NCI-H128 (cell line): ENCODE results near the gene HPDL.
A peak's percentile ranks its signal among the peaks of the same experiment; 100 is the strongest.

Experiments
- DNase-seq: peaks from one replicate; lab custom pipeline; 2025; ENCODE audit not compliant: unreplicated experiment; lab: John Stamatoyannopoulos, UW

The HPDL gene

DNA sequence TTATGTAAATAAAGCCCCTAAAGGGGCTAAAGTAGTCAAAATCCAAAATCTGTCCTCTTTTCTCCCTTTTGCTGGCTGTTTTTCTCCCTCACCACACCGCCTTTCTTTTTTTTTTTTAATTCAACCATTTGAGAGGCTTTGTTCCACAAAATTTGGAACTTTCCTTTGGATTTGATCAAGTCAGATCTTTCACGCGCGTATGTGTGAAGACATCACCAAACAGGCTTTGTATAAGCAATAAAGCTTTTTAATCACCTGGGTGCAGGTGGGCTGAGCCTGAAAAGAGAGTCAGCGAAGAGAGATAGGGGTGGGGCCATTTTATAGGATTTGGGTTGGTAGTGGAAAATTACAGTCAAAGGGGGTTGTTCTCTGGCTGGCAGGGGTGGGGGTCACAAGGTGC lies 5.3 kb upstream of the HPDL start:
- no peak for DNase-seq

DNA sequence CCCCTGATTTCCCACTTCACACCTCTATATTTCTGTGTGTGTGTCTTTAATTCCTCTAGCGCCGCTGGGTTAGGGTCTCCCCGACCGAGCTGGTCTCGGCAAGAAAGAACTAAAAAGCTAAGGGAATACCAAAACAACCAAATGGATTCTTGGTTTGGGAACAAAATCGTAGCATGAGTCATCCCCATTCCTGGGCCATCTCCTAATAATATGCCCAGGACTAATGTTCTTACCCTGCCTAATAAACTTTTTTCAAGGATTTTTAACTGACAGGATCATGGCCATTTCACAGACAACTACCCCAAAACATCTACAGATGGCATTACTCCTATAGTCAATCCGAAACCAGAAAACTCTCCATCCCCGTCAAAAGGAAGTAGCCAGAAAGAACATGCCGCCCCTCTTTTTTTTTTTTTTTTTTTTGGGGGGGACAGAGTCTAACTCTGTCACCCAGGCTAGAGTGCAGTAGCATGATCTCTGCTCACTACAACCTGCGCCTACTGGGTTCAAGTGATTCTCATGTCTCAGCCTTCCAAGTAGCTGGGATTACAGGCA lies 4.1 kb upstream of the HPDL start:
- no peak for DNase-seq

DNA sequence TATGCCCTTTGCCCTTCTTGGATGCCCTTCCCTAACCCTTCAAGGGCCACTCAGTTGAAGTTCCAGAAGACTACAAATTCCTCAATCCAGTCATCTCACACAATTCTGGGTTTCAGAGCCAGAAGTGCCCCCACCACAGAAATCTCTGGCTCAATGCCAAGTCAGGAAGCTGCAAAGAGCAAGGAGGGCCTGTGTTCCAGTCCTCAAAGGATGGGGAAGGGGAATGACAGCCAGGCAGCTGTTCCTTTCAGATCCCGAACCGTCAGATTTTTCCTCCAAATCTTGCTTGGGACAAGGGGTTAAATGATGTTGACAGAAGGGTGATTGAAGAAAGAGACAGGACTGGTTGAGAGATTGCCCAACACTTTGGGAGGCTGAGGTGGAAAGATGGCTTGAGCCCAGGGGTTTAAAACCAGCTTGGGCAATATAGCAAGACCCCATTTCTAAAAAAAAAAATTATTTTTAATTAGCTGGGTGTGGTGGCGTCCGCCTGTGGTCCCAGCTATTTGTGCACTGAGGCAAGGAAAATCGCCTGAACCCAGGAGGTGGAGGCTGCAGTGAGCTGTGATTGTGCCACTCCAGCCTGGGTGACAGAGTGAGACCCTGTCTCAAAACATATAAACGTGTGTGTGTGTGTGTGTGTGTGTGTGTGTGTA lies 716 bp upstream of the HPDL start:
- no peak for DNase-seq

DNA sequence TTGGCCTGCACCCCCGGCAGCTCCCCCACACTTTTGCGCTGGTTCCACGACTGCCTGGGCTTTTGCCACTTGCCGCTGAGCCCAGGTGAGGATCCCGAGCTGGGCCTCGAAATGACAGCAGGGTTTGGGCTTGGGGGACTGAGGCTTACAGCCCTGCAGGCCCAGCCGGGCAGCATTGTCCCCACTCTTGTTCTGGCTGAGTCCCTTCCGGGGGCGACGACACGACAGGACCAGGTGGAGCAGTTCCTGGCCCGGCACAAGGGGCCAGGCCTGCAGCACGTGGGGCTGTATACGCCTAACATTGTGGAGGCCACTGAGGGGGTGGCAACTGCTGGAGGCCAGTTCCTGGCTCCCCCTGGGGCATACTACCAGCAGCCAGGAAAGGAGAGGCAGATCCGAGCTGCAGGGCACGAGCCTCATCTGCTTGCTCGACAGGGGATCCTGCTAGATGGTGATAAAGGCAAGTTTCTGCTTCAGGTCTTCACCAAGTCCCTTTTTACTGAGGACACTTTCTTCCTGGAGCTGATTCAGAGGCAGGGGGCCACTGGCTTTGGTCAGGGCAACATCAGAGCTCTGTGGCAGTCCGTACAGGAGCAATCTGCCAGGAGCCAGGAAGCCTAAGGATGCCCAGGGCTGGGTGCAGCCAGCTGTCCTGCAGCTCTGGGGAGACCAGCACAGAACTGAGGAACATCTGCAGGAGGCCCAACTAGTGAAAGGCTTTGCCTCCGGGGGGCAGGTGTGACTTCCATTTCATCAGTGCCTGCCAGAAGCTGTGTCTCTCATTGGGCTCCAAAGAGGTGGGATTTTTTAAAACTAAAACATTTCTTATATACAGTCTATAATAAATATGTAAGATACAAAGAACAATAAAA lies 1.2 kb downstream of the HPDL start:
- no peak for DNase-seq

DNA sequence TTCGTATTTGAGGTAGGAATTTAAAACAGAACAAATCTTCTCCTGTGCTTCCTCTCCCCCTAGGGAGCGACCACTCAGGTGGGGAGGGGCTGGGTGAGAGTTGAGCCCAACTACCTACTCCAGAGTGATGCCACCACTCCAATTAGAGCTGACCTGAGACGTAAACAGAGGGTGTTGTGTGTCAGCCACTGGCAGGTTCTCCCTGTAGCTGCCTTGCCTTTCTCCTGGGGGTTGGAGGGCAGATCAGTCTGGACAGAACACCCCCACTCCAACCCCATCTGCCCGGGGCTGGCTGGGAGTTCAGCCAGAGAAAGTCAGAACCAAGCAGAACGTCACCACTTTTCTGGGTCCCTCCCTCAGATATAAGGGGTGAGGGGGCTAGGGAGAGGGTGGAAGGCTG lies 2.0 kb downstream of the HPDL start:
- DNase-seq = no peak

DNA sequence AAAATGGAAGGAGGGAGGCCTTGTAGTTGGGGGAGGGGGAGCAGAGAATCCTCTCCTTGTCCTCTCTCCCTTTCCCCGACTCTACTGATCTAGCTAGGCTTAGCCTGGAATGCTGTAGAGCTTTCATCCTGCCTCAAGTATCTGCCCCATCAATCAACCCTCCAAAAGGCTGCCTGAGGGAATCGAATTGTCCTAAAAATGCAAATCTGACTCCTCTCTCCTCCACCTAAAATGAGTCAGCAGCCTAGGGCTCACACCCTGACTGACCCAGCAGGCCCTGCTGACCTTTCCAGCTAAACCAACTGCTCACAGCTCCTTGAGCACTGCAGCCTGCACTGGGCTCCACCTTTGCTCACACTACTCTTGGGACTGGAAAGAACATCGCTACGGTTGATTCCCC lies 2.8 kb downstream of the HPDL start:
- DNase-seq = no peak

DNA sequence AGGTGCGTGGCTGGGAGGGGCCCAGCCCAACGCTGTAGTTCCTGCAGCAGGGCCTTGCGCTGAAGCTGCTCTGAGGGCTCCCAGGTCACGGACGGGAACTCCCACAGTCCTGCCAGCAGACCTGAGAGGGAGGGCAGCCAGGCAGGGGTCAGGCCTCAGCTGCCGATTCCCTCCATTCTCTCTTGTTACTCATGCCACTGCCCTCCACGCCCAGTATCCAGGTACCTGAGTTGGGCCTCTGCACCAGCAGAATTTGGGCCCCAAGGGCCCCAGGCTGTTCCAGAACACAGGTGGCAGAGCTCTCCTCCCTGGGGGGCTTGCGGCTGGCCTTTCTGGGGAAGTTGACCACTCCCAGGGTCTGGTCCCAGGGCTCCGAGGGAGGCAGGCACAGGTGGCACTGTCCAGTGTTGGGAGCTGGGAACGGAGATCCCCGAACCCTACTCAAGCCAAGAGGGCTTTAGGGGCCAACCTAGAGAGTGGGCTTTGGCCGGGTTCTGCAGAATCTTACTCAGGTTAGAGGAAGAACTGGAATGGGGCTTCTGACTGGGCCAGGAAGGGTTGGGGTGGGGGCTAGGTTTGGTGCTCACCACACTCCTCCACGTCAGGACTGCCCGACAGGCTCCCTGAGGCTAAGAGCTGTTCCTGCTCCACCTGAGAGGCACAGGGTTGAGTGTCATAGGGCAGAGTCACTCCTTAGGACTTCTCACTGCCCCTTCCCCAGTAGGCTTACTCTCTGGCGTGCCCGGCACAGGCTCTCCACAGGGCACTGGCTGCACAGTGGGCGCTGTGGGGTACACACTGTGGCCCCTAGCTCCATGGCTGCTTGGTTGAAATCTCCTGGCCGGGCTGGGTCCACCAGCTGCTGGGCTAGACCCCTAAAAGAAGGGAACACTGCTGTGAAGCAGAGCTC lies 5.0 kb downstream of the HPDL start:
- no peak for DNase-seq

DNA sequence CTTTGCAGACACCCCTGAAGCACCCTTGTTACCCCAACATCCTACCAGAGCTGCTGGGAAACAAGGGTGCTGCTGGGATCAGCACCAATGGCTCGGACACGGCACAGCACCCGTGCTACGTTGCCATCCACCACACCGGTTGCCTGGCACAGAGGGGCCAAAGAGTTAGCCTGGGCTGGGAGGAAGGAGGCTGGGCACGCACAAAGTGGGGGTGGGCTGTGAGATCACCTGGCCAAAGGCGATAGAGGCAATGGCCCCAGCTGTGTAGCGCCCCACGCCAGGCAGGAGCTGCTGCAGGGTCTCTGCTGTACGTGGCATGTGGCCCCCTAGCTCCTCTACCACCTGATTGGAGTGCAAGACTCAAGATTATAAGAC lies 5.6 kb downstream of the HPDL start:
- no peak for DNase-seq

DNA sequence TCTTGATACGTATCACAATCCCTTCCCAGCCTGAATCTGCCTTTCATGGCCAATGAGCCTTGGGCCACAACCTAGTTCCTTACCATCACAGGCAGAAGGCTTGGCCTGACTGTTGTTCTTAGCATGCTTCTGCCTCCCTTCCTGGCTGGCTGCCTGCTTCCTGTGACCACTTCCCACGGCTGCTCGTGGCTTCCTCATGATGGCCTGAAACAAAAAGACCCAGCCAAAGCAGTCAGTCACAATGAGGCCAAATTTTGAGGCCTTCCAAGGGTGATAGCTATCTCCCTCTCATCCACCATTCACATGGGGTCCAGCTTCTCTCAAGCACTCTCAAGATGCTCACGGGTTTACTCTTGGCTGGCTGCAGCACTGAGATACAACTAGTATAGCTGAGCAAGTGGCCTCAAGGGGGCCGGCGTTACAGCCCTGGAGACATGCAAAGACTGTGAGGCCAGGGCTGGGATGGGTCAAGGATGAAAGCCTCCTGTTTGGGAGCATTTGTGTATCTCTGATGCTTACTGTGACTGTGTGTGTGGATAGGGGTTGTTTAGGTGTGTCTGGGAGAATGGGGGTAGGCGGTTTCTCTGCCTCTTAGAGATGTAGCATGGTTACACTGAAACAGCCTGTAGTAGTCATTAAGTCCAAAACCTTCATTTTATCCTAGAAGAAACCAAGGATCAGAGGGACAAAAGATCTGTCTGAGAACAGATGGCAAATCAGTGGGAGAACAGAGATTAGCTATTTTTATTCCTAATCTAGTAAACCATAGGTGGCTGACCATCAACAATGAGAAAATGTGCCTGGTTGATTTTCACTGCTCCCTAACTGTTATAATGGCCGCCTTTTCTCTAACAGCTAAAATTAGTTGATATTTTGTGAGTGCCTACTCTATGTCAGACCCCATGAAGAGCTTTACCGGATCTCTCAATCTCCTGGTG lies 7.9 kb downstream of the HPDL start:
- DNase-seq = no peak

DNA sequence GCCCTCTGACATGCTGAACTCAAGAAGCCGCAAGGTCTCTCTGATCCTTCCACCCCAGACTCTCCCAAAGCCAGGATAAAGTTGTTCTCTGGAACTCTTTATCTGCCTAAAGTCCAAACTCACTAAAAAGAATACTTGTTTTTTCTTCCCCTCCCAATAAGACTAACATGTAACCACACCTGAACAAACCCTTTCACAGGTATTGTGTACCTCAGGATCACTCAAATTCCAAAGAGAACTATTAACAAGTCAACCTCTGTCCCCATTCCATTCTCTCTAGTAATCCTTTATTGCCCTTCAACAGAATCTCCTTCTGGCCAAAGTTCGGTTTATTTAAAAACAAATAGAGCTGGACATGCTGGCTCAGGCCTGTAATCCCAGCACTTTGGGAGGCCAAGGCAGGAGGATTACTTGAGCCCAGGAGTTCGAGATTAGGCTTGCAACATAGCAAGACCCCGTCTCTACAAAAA lies 9.2 kb downstream of the HPDL start:
- no peak for DNase-seq

DNA sequence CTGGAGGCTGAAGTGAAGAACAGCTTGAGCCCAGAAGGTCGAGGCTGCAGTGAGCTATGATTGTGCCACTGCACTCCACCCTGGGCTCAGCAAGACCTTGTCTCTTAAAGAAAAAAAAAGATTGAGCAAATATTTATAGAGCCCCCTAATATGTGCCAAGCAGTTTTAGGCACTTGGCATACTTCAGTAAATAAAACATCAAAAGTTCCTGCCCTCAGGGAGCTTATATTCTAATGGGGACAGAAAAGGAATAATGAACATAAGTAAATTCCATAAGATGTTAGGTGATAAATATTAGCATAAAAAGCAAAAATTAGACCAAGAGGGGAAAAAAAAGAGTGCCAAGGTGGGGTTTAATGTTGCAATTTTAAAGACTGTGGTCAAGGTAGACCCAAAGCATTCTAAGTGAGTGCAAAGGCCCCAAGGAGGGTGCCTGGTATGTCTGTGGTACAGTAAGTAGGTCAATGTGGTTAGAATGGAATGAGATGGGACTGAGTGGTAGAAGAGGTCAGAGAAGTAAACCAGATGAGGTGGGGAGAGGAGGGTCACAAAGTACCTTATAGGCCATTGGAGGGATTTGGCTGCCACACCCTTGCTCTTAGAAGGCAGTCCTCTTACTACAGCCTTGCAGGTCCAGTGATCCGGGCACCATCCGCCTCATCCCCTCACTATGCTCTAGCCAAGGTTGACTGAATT lies 11.1 kb downstream of the HPDL start:
- DNase-seq = no peak

DNA sequence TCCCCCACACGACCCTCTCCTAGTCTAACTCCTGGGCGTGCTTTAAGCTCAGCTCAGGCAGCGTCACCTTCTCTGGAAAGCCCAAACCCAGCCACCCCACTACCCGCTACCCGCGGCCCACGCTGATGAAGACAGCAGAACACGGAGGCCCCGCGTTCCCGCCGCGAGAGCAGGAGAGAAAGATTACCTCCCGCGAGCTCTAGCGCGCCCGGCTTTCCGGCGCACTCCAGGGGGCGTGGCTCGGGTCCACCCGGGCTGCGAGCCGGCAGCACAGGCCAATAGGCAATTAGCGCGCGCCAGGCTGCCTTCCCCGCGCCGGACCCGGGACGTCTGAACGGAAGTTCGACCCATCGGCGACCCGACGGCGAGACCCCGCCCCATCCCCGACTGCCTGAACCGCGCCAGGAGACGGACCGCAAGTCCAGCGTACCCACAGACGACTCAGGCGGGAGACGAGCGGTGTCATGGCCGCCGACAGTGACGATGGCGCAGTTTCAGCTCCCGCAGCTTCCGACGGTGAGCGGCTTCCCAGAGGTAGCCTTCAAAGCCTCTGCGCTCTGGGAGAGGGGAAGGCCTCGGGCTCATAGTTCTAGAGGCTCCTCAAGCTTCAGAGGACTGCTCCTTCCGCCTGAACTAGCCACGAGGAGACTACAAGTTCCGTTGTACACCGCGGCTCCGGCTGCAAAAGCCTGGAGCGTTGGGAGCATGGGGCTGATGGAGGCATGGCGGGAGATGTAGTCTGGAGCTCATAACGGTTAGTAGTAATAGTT lies 13.3 kb downstream of the HPDL start, which contains the start of the genes MUTYH and TOE1:
Gene MUTYH, minus strand, starts transcription at position 652 of the 770 bp plus-strand sequence. CDS start 5,935 bp downstream, outside the sequence.
Gene TOE1, plus strand, starts transcription at position 382 of the 770 bp plus-strand sequence. Its CDS starts 83 bp downstream, at position 465.
- DNase-seq = peak; percentile 86

DNA sequence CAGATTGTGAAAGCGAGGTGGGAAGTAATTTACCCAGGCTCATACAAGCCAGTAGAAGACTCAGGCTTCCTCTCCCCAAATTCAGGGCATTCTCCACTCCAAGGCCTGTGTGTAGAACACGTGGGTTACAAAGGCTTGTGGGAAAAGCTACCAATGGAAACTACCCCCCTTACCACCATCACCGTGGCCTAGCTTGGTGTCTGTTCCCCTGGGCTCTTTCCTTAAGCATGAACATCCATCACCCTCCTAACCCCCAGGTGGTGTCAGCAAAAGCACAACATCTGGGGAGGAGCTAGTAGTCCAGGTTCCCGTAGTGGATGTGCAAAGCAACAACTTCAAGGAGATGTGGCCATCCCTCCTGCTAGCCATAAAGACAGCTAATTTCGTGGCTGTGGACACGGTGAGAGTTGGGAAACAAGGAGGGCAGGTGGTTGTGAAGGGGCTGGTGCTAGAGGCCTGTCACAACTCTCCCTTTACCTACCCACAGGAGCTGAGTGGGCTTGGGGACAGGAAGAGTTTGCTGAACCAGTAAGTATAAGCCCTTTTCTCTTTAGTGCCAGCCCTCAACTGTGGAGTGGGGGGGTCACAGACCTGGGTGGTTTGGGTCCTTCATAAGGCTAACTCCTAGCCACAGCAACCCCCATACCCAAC lies 14.2 kb downstream of the HPDL start:
- DNase-seq = no peak

DNA sequence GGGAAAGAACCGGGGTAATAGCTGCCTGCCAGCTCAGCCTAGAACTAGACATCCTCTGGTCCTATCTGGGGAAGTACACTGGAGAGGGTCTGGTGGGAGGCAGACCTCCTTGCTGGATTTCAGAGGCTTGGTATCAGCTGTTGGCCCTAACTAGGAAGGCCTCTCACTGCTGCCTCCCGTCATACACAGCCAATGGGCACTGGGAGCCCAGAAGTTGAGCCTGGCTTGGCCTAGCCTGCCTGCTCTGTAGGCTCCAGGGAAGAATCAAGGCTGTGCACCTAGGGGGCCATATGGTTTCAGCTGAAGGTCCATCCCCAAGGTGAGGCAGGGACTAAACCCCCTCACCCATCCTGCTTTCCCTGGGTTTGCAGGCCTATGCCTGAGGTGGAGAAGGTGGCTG lies 17.8 kb downstream of the HPDL start:
- no peak for DNase-seq

DNA sequence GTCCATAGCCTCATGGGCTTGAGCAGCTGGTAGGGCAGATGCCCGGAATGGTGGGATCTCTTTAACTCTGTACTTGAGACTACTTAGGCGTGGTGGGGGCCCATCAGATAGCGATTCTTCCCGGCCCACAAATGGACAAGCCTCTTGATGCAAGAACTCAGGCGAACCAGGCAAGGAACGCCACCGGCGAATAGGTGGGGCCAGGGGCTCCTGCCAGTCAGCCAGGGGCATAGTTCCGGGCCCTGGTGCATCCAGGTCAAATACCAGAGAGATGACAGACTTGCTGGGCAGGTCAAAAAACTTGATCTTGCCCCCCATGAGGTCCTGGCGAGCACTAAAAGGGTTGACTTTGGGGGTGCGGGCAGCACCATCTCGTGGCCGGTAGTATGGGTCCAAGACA lies 18.3 kb downstream of the HPDL start:
- DNase-seq = no peak

DNA sequence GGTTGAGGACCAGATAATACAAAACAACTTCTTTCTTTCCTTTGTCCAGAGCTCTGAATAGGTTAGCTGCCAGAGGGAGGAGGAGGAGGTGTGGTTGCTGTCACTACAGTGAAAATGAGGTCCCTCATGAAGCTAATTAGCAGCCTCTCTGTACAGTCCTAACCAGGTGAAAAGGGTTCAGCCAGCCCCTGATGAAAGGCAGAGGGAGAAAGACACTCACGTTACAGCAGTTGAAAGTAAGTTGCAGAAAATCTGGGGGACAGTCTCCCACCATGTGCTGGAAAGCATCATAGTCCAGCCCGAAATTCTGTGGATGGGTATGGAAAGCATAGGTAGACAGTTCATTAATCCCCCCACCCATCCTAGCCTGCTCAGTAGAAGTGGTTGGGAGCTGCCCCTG lies 19.8 kb downstream of the HPDL start:
- DNase-seq = no peak

DNA sequence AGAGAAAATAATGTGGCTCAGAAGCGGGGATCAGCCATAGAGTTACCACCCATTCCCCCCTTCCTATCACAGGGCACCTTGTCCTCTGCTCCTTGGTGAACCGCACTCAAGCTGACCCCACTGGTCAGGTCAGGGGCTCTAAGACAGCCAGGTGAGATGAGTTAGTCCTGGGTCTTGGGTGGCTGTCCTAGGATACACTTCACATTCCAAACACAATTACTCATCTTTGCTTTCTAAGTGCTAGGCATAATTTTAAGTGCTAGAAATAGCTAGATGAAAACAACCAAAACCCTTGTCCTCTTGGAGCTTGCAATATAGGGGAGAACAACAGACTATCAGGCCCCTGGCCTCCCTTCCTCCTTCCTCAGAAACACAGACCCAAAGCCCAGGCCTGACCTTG lies 21.3 kb downstream of the HPDL start:
- DNase-seq = no peak

DNA sequence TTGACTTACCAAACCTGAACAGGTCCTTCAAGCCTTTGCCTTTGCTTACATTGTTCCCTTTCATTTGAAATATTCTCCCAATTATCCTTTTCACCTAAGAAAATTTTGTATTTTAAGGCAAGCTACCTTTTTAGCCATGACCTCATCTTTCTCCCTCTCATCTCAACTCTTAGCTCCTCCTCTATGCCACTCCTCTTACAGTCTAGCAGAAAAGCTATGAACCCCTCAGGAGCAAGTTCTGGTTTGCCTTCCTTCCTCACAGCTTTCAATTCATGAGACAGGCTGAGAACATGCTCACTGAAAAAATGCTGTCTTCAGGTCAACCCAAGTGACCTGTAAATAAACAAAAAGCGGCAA lies 21.9 kb downstream of the HPDL start:
- DNase-seq = no peak
